SK-N-SH treated with all-trans-retinoic acid at 6 μM for 48 hours (cell line): ENCODE results near the gene CTU1.

Experiments used
- ARNTL ChIP-seq: fragments of 450-650 bp; formaldehyde crosslinking; IDR thresholded peaks from 2 replicates; pipeline ENCODE4 v1.5.0; 2020; ENCODE audit warnings: low read depth, mild to moderate bottlenecking, moderate library complexity, borderline replicate concordance
- RARB ChIP-seq: fragments of 250-450 bp; sonication (Bioruptor Pico); IDR thresholded peaks from 2 replicates; pipeline ENCODE4 v1.8.0; 2021; ENCODE audit warnings: mild to moderate bottlenecking, moderate library complexity
- SNAI2 ChIP-seq: fragments of 250-450 bp; sonication (Bioruptor Pico); IDR thresholded peaks from 2 replicates; pipeline ENCODE4 v1.5.0; 2020; ENCODE audit warnings: mild to moderate bottlenecking, moderate library complexity
- TOX ChIP-seq: fragments of 250-450 bp; sonication (Bioruptor Pico); IDR thresholded peaks from 2 replicates; pipeline ENCODE4 v1.8.0; 2021; ENCODE audit warnings: mild to moderate bottlenecking, moderate library complexity, borderline replicate concordance
- TF ChIP-seq, protein P1 (sequence below): fragments of 250-450 bp; sonication (Bioruptor Pico); IDR thresholded peaks from 2 replicates; pipeline ENCODE4 v1.8.0; 2020; ENCODE audit warnings: mild to moderate bottlenecking, moderate library complexity, borderline replicate concordance
- TF ChIP-seq, protein P2 (sequence below): fragments of 250-450 bp; sonication (Bioruptor Pico); IDR thresholded peaks from 2 replicates; pipeline ENCODE4 v1.5.1; 2020; ENCODE audit warnings: low read depth, mild to moderate bottlenecking, moderate library complexity

DNA sequence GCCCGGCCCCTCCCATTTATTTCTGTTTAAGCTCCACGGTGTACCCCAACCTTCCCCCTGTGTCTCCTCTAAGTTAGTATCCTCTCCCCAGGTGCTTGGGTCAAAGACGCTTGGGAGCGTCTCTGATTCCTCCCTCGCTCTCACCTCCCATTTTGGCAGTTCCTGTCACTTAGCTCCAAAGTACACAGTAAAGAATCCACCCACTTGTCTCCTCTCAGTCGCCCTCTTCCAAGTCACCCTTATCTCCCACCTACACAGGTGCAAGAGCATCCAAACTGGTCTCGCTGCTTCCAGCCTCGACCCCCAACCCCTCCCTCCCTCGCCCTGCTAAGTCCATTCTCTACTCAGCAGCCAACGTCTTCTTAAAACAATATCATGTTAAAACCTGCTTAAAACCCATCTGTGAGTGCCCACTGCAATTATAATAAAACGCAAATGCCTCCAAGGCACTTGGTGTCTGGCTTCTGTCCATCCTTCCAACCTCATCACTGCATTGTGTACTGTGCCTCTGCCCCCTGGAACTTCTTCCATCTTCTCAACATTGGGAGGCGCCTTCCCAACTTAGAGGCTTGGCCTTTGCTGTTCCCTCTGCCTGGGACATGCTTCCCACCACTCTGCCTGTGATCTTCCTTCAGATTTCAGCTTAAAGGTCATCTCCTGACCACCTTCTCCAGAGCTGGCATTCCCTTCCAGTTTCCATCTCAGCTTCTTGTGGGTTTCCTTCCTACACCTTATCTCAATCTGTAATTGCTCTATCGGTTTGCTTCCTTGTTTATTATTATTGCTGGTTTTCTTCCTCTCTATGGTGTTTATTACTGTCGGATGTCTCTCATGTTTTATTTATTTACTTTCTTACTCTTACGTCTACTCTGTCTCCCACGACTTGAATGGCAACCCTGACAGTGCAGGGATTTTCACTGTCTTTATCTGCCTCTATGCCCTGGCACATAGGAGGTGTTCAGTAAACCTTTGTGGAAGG lies 16.0 kb downstream of the CTU1 start:
- TF ChIP-seq, protein P1, sequence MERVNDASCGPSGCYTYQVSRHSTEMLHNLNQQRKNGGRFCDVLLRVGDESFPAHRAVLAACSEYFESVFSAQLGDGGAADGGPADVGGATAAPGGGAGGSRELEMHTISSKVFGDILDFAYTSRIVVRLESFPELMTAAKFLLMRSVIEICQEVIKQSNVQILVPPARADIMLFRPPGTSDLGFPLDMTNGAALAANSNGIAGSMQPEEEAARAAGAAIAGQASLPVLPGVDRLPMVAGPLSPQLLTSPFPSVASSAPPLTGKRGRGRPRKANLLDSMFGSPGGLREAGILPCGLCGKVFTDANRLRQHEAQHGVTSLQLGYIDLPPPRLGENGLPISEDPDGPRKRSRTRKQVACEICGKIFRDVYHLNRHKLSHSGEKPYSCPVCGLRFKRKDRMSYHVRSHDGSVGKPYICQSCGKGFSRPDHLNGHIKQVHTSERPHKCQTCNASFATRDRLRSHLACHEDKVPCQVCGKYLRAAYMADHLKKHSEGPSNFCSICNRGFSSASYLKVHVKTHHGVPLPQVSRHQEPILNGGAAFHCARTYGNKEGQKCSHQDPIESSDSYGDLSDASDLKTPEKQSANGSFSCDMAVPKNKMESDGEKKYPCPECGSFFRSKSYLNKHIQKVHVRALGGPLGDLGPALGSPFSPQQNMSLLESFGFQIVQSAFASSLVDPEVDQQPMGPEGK (CRISPR knock-in tag), result no peak
- TF ChIP-seq RARB (CRISPR knock-in tag), result no peak
- no peak for TF ChIP-seq SNAI2 (CRISPR knock-in tag)
- no peak for TF ChIP-seq TOX
- TF ChIP-seq, protein P2, sequence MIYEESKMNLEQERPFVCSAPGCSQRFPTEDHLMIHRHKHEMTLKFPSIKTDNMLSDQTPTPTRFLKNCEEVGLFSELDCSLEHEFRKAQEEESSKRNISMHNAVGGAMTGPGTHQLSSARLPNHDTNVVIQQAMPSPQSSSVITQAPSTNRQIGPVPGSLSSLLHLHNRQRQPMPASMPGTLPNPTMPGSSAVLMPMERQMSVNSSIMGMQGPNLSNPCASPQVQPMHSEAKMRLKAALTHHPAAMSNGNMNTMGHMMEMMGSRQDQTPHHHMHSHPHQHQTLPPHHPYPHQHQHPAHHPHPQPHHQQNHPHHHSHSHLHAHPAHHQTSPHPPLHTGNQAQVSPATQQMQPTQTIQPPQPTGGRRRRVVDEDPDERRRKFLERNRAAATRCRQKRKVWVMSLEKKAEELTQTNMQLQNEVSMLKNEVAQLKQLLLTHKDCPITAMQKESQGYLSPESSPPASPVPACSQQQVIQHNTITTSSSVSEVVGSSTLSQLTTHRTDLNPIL (CRISPR knock-in tag), result no peak
- no peak for TF ChIP-seq ARNTL (CRISPR knock-in tag)
